Esophagus muscularis mucosa (tissue), 4 donors: ENCODE results near the gene TTI1.

Experiments
- CTCF ChIP-seq, 3 experiments: fragments of 200-600 bp in 2 of 3; fragments of 450-650 bp in 1 of 3; sonication (generic) in 2 of 3; IDR thresholded peaks; one replicate each; pipeline ENCODE4 v1.5.1; 2017 to 2019; ENCODE audit warnings: antibody characterized with exemption in 3 of 3, mild to moderate bottlenecking in 2 of 3, moderate library complexity in 1 of 3
- EP300 ChIP-seq: sonication (generic); formaldehyde crosslinking; IDR thresholded peaks from one replicate; pipeline ENCODE4 v1.6.1; 2017; ENCODE audit warnings: antibody characterized with exemption
- POLR2A ChIP-seq: fragments of 450-650 bp; IDR thresholded peaks from one replicate; pipeline ENCODE4 v1.6.1; 2017; ENCODE audit warnings: antibody characterized with exemption, moderate library complexity, mild to moderate bottlenecking, low read depth
- POLR2AphosphoS5 ChIP-seq, 2 donors: sonication (generic); formaldehyde crosslinking; IDR thresholded peaks; one replicate each; pipeline ENCODE4 v1.6.1; 2017; ENCODE audit warnings: antibody characterized with exemption in 2 of 2

GRCh38 chr20:37986044-37986858 lies 47.0 kb downstream of the TTI1 start:
- TF ChIP-seq CTCF (IDR thresholded peaks at IDR 0.05) (no peak), EP300 (no peak), POLR2A (no peak), POLR2AphosphoS5 (IDR thresholded peaks at IDR 0.05) (no peak)
